8988T (cell line): ENCODE data around the gene KCNAB2.

Source experiments
- DNase-seq: peaks from one replicate; pipeline ENCODE4 v3.0.0; 2011

The KCNAB2 gene

DNA sequence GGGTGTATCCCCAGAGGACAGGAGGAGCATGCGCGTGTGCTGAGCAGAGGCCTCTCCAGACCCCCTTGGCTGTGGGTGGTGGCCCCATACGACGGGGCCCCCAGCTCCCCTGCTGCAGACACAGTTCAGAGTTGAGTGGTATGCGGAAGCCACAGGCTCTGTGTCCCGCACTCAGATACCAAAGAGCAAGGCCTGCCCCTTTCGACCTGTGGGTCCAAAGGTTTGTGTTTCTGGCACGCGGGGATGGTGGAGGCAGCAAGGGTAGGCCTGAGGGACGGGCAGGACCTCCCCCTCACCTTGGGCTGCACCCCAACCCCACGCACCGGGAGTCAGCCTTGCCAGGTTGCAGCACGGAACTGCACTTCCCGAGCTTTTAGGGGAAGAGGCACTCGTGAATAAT, at the start of gene KCNAB2:
Gene KCNAB2, plus strand, starts transcription at position 328 of the 400 bp plus-strand sequence. CDS start 5,649 bp downstream, outside the sequence.
- DNase-seq = no peak

DNA sequence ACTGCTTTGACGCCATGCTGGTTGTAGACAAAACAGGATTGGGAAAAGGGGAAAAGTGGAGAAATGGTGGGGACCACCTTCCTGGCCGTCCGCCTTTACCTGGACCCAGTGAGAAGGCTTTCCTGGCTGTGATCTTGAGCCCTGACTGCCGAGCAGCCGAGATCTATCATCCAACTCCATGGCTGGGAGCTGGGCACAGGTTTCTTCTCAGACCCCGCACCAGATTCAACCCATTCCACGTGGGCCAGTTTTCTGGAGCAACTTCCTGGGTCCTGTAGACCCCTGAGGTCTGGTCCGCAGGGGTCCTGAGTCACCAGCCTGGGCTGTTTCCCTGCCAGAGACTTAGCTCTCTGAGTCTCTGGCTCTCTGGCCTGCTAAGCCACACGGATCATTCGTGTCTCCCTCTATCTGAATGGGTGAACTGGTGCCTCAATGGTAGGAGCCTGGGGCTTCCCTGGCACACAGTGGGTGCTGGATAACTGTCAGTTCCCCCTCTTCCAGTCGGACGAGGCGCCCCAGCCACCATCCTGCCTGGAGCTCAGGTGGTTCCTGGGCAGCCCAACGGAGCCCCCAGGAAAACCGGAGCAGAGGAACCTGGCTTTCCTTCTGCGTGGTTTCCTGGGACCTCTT, 48.9 kb upstream of the KCNAB2 start:
- DNase-seq = no peak

DNA sequence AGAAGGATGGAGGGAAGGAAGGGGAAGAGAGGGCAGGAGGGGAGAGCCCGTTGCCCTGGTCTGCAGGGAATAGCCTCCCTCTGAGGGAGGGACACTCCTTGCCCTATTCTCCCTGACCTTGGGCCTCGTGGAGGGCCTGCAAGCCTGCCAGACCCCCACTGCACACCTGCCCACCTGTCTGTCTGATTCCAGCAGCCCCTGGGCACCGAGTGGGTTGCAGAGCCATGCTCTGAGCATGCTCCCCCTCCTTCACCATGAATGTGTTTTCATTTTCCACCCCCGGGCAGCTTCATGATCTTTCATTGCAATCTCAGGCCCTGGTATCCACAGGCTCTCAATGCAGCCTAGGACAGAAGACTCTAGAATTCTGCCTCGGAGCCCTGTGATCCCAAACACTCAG, 48.4 kb upstream of the KCNAB2 start:
- no peak for DNase-seq

DNA sequence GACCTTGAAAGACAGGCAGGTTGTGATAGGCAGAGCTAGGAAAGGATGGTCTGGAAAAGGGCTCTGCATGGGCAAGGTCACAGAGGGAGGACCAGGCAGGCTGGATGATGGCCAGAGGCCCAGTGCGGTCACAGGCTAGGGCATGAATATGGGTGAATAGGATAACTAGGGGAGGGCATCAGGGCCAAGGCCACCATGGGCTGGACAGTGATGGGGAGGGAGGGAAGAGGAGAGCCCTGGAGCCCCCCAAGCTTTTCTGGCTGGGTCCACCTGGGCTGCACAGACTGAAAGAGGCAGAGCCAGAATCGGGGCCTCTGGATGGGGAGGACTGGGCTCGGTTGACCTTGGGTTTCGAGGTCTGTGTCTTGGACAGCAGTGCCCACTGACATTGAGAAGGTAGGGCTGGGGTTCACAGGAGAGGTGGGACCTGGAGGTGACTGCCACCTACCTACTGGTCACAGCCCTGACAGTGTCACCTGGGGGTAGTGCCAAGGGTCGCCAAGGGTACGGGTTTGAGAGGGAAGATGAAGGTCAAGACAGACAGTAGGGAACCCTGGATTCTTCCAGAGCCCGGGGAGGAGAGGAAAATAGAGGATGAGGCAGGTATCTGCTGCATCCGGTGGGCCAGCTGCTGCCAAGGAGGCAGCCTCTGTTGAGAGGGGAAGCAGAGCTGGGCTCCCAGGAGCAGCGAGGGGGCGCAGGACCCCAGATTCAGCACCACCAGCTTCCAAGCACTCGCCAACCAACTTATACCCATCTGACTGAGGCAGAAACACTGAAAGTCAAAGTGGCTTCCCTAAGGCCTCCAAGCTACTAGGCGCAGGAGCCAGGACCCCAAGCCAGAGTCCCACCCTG, 47.4 kb upstream of the KCNAB2 start:
- no peak for DNase-seq

DNA sequence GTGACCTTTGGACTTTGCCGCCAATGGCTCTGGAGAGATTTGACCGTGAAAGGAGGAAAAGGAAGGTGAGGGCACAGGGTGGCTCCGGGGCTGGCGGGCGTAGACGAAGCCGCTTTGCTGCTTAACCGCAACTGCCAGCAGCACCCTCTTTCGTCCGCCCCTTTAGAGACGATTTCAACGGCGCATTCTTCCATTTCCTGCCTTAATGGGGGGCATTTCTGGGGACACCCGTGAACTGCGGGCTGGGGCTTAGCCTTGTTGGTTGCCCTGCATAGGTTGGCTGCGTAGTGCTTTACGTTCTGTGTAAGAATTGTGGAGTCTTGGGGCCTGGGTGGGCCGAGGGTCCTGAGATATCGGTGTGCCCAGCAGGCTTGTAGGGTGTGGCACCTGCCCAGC, 46.8 kb upstream of the KCNAB2 start:
- no peak for DNase-seq

DNA sequence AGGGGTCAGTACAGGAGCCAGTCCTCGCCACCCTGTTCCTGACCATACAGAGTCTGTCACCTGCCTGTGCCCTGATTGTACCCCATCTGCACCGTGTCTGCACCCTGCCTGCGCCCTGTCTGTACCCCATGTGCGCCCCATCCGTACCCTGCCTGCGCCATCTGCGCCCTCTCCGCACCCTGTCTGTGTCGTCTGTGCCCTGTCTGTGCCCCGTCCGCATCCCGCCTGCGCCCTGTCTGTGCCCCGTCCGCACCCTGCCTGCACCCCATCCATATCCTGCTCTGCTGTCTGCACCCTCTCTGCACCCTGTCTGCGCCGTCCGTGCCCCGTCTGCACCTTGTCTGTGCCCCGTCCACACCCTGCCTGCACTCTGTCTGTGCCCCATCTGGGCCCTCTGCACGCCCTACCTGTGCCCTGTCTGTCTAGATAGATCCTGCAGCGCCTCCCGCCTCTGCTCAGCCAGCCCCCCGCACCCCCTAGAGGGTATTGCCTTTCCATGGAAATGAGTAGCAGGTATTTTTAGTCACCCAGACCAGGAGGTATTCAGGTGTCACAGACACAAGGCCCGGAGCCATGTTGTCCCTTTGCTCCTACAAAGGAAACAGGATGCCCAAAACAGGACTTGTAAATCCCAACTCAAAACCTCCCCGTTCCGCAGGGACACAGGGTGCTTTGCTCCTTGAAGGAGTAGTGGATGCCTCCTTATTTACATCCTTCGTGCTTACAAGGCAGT, 45.8 kb upstream of the KCNAB2 start:
- DNase-seq = no peak

DNA sequence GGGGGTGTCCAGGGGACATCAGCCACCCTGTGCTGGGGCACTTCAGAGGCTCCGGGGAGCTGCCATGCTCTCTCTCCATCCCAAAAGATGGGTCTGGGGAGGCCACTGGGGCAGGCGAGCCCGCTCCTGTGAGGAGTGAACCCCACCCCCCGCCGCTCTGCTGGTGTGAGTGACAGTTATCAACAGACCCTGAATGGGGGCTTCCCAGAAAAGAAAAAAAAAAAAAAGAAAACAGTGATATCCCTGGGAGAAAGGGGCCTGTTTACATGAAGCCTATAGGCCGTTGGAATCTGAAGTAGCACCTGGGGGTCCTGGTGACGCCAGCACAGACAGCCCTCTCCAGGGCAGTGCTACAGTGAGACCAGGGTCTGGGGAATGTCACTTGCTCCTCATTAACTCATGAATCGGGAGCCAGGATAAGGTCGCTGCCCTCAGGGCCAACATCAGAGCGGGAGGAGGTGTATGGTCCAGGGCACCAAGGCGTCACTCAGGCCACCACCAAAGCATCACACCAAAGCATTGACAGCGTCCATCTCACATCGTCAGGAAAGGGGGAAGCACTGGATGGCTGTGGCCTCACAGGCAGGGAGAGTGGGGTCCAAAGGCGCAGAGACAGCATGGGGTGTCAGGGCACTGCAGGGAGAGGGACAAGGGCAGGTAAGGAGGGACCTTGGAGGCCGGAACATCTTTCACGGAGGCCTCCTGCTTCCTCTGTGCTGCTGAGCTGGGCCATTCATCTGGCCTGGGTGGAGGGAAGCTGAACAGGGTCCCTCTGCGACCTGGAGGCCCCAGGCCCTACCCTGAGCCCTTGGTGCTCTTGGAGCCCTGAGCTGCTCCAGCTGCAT, 45.0 kb upstream of the KCNAB2 start:
- no peak for DNase-seq

DNA sequence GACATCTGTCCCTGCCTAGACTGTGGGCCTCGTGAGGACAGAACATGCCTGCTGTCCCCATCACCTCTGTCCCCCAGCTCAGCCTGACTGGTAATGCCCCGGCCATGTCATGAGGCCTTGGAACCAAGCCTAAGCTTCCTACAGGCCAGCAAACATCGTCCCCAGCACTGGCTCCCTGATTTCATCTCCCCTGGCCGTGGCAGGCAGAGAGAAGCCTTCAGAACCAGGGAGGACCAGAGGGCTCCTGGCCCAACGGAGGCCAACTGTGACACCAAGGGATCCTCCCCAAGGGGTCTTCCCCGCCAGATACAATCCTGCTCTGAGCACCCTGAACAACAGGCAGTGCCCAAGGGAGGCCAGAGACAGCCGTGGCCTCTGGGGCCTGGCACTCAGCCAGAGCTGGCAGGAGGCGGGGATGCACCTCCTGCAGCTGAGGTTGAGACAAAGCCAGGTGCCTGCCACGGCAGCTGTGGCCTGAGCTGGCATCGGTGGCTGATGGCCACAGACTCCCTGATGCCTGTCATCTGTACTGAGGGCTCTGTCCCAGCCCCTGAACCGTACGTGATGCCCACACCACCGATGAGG, 43.6 kb upstream of the KCNAB2 start:
- no peak for DNase-seq

DNA sequence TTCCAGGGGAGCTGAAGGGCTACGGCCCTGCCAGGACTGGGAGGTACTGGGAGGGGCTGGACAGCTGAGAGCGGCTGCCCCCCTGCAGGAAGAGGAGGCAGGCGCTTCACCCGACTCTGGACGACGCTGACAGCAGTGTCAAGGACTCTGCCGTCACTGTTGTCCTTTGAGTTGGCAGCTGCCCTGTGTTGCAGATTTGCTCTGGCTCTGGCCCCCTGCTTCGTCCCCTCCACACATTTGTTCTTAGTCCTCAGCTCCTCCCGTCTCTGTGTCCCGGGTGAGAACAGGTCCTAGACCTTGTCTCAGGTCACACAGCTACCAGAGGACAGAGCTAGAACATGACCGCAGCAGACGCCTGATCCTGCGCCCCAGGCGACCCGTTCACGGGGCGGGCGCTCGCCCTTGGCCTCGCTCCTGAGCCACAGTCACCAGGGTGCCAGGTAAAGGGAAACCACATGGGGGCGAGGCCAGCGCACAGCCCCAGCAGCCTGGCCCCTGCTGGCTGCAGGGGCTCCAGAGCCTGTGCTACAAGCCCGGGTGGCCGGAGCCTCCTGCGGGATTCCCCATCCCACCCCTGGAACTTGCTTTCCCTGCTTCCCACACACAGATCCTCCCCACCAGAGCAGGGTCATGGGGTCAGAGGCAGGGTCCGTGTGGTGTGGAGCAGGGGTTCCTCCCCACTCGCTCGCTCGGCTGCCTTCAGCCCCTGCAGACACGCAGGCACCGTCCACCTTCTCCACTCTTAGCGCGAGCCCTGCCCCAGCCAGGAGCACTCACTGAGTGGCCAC, 42.8 kb upstream of the KCNAB2 start:
- DNase-seq = no peak

DNA sequence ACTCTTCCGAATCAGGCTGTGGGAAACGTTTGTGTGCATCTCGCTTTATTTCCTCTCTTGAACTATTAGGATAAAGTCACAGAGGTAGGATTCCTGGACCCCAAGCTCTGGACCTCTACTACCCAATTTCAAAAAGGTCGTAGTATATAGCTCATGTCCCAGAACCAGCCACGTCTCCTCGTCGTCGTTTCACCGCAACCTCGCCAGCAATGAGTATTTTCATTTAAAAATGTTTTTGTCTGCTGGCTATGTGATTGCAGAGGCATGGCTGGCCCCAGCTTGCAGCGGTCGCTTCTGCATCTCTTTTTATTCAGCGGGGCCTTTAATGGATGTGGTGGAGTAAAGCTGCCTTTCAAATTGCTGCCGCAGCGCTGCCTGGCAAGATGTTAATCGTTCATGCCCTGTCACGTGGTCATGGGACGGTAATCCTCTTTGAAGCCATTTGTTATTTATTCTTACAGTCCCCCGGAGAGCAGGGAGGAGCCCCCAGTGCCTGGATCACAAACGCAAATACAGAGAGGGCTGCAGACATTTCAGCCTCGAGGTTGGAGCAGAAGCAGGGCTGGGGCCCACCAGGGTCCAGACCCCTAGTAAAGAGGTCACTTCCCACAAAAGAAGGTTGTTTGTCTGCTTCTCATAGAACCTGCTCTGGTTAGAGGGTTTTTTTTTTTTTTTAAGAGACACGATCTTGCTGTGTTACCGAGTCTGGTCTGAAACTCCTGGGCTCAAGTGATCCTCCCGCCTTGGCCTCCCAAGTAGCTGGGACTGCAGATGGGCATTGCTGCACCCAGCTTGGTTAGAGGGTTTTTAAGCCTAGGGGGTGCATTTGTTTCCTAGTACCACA, 41.9 kb upstream of the KCNAB2 start:
- no peak for DNase-seq

DNA sequence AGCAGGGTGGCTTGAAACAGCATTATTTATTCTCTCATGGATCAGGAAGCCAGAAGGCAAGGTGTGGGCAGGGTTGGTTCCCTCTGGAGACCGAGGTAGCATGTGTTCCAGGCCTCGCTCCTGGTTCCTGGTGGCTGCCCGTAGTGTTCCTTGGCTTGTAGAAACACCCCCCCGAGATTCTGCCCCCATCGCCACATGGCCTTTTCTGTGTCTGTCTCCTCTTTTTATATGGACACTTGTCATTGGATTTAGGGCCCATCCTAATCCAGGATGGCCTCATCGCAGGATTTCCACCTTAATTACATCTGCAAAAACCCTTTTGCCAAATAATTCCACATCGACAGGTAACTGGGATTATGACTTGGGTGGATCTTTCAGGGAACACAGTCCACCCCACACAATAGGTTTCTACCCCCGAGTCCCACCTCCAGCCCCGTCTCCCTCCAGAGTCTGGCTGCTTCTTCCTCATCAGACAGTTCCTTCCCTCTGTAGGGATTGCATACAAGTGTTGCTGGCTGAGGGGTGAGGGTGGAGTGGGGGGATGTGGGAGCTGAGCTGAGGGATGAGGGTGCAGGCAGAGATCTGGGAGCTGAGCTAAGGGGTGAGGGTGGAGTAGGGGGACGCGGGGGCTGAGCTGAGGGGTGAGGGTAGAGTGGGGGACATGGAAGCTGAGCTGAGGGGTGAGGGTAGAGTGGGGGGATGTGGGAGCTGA, 41.1 kb upstream of the KCNAB2 start:
- no peak for DNase-seq

DNA sequence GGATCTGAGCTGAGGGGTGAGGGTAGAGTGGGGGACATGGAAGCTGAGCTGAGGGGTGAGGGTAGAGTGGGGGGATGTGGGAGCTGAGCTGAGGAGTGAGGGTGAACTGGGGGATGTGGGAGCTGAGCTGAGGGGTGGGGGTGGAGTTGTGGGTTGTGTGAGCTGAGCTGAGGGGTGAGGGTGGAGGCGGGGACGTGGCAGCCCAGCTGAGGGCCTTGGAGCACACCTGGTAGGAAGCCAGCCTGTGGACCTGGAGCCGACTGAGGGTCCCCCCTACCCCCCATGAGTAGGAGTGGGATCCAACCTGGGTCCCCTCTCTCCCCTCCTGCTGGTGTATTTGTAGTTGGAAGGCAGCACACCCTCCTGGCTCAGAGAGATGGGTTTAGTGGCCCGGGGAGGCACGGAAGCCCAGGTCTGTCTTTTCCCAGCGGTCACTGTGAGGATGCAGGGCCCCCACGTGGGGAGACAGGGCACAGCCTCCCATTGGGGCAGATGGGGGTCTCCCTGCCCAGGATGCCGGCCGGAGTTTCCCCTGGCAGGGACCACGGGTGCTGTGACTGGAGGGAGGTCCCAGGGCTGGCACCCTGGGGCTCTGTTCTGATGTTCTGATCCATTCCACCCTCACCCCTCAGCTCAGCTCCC, 40.3 kb upstream of the KCNAB2 start:
- no peak for DNase-seq

DNA sequence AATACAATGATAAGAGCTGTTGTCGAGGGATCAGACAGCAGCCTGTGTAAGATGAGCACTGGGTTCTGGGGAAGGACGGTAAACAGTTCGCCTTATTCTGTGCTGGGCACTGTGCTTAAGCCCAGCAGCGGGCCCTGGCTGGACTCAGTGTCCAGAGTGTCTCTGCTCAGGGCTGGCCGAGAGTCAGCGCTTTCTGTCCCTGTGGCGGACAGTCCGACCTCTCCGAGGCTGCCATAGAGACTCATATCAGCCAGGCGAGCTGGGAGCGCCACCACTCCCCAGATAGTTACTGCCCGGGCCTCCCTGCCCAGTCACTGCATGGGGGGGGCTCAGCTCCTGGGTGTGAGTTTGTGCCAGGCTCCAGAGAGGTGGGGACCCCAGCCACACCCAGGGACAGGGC, 38.8 kb upstream of the KCNAB2 start:
- no peak for DNase-seq

DNA sequence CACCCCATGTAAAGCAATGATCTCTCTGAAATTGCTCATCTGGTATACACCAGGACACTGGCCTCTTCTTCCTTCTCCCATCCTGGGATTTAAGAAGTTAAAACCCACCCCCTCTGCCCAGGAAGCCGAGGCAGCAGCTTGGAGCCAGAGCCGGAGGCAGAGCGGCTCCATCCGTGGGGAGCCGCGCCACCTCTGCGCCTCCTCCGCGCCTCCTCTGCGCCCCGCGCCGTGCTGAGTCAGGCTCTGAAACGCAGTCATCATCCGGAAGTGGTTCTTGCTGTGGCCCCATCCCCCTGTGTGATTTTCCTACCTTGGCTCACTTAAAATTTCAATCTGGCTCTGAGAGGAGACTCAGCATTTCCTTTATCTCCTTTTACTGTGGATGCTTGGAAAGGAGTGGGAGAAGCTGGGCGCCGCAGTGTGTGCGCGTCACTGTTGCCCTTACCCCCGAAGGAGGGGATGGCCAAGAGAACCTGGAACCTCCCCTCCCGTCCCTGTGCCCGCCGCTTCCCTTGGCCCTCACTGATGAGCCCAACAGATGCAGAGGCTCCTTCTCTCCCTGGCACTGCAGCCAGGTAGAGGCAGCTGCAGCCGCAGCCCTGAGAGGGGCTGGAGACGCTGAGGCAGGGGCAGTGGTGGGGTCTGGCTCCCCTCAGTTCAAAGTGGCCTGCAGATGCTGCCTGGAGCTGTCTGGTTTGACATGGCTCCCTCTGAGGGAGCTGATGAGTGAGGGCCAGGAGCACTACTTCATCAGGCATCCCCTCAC, 38.2 kb upstream of the KCNAB2 start:
- DNase-seq = no peak

DNA sequence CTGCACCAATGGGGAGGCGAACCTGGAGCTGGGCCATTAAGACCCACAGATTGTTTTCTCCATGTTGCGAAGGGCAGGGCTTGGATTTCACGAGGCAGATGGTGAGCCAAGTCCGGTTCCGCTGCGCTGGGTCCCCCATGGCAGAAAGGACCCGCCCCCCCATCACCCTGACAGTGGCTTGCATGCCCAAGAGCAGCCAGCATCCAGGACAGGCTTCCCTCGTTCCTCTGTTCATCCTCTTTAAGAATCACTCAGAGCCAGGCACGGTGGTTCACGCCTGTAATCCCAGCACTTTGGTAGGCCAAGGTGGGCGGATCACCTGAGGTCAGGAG, 37.6 kb upstream of the KCNAB2 start:
- no peak for DNase-seq

DNA sequence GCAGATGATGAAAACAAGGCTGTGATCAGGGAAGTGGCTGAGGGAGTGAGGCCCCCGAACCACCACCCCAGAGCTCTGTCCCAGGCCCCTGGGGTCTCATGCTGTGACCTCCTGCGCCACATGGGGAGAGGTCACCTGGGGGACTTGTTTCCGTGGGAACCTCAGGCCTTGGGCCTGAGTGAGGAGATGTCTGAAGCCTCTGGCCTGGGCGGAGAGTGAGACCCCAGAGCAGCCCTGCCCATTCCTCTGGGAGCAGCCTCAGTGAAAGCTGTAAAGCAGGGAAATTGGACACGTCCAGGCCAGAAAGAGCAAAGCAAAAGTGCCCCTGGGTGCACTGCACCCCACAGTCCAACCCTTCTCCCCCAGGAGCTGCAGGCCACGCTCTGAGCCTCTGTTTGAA, 37.0 kb upstream of the KCNAB2 start:
- no peak for DNase-seq

DNA sequence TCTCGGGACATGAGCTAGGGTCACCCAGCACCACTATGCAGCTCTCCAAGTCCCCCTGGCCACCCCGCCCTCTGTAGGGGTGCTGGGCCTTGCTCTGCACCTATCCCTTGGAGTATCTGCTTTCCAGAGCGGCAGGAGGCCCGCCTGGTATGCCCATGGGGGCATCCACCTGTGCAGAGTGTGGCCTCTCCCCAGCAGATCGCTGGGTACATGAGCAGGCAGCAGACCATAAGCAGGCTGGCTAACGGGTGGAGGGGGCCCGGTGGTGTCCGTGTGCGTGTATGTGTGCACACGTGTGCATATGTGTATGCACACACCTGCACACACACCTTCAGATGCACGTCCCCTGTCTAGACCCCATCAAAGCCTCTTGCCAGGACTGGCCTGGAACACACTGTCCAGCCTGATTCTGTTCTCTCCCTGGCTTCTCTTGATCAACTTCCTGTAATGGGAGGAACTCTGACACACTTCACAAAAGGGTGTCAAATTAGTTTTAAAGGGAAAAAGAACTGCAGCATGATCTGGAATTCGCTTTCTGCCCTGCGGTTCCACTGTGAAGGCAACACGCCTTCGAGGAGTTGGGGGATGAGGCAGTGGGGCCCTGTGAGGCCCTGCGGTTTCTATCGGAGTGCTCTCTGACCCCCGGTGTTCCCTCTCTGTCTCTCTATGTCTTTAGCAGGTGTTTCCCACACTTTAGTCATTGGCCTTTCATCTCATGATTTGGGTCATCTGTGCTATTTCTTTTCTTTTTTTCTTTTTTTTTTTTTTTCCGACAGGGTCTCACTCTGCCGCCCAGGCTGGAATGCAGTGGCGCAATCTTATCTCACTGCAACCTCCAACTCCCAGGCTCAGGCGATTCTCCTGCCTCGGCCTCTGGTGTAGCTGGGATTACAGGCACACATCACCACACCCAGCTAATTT, 36.3 kb upstream of the KCNAB2 start:
- DNase-seq = no peak

DNA sequence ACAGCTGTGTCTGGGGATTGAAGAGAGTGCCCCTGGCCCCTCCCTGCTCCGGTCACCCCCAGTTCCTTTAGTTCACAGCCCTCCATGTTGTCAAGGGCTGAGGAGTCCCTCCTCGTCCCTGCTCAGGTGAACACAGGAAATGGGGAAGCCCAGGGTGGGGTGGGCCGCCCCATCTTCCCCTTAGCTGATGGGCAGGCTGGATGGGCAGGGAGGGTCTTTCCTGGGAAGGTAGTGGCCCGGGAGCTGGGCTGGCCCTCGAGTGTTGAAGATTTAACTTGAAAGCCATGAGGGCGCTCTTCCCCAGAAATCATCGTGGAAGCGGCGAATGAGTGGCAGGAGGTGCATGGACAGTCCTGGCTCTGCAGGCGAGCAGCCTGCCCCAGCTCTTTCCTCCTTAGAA, 35.1 kb upstream of the KCNAB2 start:
- DNase-seq = no peak
